Endodermal cell (in vitro differentiated cells): ENCODE data around the gene FTCD. TPM values are rescaled to one million over a fixed set of nuclear protein-coding genes. Genes with fewer than 3 reads are reported as not detected.
A peak's percentile ranks its signal among the peaks of the same experiment; 100 is the strongest.
"Not testable (repeated sequence)": the region's sequence is repeated elsewhere in the genome, so short reads cannot be mapped to it uniquely, and the experiment has no call there.

ENCODE experiments used
- DNase-seq: peaks from one replicate; pipeline ENCODE4 v3.0.0-alpha.2; 2017
- H3K27ac ChIP-seq: 2 replicates; pipeline ENCODE4 v1.5.1; 2013; ENCODE audit warnings: mild to moderate bottlenecking, low read depth, low read length, moderate library complexity
- H3K27me3 ChIP-seq: 2 replicates; pipeline ENCODE4 v1.6.1; 2013; ENCODE audit warnings: mild to moderate bottlenecking, low read length, moderate library complexity; ENCODE audit not compliant: insufficient read depth, control insufficient read depth, poor library complexity, severe bottlenecking
- H3K36me3 ChIP-seq: 2 replicates; pipeline ENCODE4 v1.7.0; 2013; ENCODE audit warnings: mild to moderate bottlenecking, low read length, moderate library complexity; ENCODE audit not compliant: control insufficient read depth, insufficient read depth
- H3K4me1 ChIP-seq: one replicate; pipeline ENCODE4 v1.7.0; 2013; ENCODE audit warnings: low read length; ENCODE audit not compliant: control insufficient read depth, insufficient read depth
- H3K4me3 ChIP-seq: 2 replicates; pipeline ENCODE4 v1.5.1; 2013; ENCODE audit warnings: mild to moderate bottlenecking, low read length, moderate library complexity
- H3K9ac ChIP-seq: 2 replicates; pipeline ENCODE4 v1.6.1; 2013; ENCODE audit warnings: mild to moderate bottlenecking, low read length, moderate library complexity; ENCODE audit not compliant: poor library complexity, severe bottlenecking; ENCODE audit errors: extremely low read depth
- H3K9me3 ChIP-seq: 2 replicates; pipeline ENCODE4 v1.6.1; 2013; ENCODE audit warnings: mild to moderate bottlenecking, low read length, moderate library complexity; ENCODE audit not compliant: control insufficient read depth
- H3K27ac Mint-ChIP-seq: 2 replicates; pipeline ENCODE4 v1.8.0; 2020; ENCODE audit warnings: mixed read lengths
- H3K27me3 Mint-ChIP-seq: 2 replicates; pipeline ENCODE4 v1.8.0; 2021; ENCODE audit warnings: mild to moderate bottlenecking, mixed read lengths; ENCODE audit not compliant: insufficient read depth
- H3K36me3 Mint-ChIP-seq: 2 replicates; pipeline ENCODE4 v1.8.0; 2020; ENCODE audit warnings: low read depth, mixed read lengths
- H3K4me1 Mint-ChIP-seq: 2 replicates; pipeline ENCODE4 v1.8.0; 2020; ENCODE audit warnings: mixed read lengths
- H3K4me3 Mint-ChIP-seq: 2 replicates; pipeline ENCODE4 v1.8.0; 2020; ENCODE audit warnings: mild to moderate bottlenecking, moderate library complexity, mixed read lengths
- H3K9me3 Mint-ChIP-seq: 2 replicates; pipeline ENCODE4 v1.8.0; 2020; ENCODE audit warnings: mild to moderate bottlenecking, mixed read lengths
- WGBS, 2 experiments: methylation state at CpG; one replicate each; pipeline versions ENCODE4 v1.1.5 to v1.1.7; 2013; ENCODE audit warnings: missing lambda C conversion rate in 2 of 2, mixed read lengths in 1 of 2; ENCODE audit not compliant: insufficient coverage in 1 of 2, insufficient read length in 1 of 2; 5-methylcytosine and 5-hydroxymethylcytosine counted together
- total RNA-seq, 2 donors: library from RNA; stranded (reverse); fragmentation: NEBNext Ultra II Directional in 1 of 2; extraction: Animal tissue kit (Norgen Biotek cat#: 25700) in 1 of 2; gene quantifications; 2 replicates in 1 of 2; 3 replicates in 1 of 2; pipeline ENCODE4 v1.2.1, GENCODE V29; 2021
- TF ChIP-seq, protein P1 (sequence below): fragments of 200-600 bp; sonication (generic); conservative IDR thresholded peaks from 2 replicates; pipeline ENCODE4 v1.5.0; 2021; ENCODE audit warnings: antibody characterized with exemption, mild to moderate bottlenecking

Gene FTCD
- total RNA-seq, 2 donors from 2014 or later = 3.5 to 4.6 TPM

DNA sequence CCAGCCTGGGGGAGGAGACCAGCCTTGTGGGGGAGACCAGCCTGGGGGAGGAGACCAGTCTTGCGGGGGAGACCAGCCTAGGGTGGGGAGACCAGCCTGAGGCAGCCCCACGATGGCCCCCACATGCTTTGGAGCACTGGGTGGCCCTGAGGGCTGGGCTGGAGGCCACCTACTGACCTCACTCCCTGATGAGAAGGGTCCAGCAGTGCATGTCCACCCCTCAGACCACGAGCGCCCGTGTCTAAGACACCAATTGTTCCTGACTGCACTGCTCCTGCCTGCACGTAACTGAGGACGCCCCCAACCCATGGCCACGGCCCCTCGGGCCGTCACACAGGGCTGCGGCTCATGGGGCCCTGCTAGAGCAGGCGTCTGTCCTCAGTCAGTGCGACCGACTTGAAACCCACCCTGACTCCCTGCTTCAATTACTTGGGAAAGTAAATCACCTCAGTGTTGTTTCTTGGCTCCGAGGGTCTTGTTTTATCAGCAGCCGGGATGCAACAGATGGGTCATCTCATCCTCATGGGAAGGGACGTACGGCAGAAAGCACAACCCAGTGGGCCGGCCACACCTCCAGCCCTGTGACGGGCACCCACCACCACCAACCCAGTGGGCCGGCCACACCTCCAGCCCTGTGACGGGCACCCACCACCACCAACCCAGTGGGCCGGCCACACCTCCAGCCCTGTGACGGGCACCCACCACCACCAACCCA, 28.7 kb upstream of the FTCD start, which contains the start of gene SPATC1L:
Gene SPATC1L (minus strand): TSS at position 550 of the 715 bp plus-strand sequence. CDS start 1,643 bp downstream, outside the sequence.
- H3K4me1 ChIP-seq = no peaks in the 10 kb centered on the region
- 1% methylated on average over 18 of the region's 24 CpGs; no CpG with 5 or more reads in 1 of the 2 experiments for WGBS, 2 experiments

DNA sequence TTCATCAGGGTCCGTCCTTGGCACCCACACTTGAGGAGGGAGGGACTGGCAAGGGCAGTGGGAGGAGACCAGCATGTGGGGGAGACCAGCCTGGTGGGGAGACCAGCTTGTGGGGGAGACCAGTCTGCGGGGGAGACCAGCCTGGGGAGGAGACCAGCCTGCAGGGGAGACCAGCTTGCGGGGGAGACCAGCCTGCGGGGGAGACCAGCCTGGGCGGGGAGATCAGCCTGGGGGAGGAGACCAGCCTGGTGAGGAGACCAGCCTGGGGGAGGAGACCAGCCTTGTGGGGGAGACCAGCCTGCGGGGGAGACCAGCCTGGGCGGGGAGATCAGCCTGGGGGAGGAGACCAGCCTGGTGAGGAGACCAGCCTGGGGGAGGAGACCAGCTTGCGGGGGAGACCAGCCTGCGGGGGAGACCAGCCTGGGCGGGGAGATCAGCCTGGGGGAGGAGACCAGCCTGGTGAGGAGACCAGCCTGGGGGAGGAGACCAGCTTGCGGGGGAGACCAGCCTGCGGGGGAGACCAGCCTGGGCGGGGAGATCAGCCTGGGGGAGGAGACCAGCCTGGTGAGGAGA, 28.0 kb upstream of the FTCD start:
- H3K9ac ChIP-seq, H3K27ac Mint-ChIP-seq, H3K4me1 ChIP-seq, H3K27ac ChIP-seq, H3K36me3 ChIP-seq, H3K4me1 Mint-ChIP-seq, H3K9me3 Mint-ChIP-seq, H3K9me3 ChIP-seq, H3K27me3 ChIP-seq, H3K27me3 Mint-ChIP-seq, DNase-seq: not testable (repeated sequence)
- WGBS, 2 experiments = 91% methylated on average over 5 of the region's 13 CpGs; no CpG with 5 or more reads in 1 of the 2 experiments
- Mint-ChIP-seq H3K36me3 (peaks cover 14% of the 10 kb centered on the region), H3K4me3 (peak overlapping the region; percentile 88)
- peak overlapping the region; percentile 99 for H3K4me3 ChIP-seq

More for the DNA sequence above, 28.7 kb upstream of the FTCD start, which contains the start of gene SPATC1L:
- peak within 1 kb of the TSS; percentile 96 for H3K27ac Mint-ChIP-seq
- H3K4me1 Mint-ChIP-seq = peaks cover 12% of the 10 kb centered on the region
- TF ChIP-seq, protein P1, sequence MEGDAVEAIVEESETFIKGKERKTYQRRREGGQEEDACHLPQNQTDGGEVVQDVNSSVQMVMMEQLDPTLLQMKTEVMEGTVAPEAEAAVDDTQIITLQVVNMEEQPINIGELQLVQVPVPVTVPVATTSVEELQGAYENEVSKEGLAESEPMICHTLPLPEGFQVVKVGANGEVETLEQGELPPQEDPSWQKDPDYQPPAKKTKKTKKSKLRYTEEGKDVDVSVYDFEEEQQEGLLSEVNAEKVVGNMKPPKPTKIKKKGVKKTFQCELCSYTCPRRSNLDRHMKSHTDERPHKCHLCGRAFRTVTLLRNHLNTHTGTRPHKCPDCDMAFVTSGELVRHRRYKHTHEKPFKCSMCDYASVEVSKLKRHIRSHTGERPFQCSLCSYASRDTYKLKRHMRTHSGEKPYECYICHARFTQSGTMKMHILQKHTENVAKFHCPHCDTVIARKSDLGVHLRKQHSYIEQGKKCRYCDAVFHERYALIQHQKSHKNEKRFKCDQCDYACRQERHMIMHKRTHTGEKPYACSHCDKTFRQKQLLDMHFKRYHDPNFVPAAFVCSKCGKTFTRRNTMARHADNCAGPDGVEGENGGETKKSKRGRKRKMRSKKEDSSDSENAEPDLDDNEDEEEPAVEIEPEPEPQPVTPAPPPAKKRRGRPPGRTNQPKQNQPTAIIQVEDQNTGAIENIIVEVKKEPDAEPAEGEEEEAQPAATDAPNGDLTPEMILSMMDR = no peak
- H3K9me3 Mint-ChIP-seq = no peaks in the 10 kb centered on the region
- Histone ChIP-seq H3K27ac (peak within 1 kb of the TSS; percentile 78), H3K27me3 (no peaks in the 10 kb centered on the region), H3K4me3 (peak within 1 kb of the TSS; percentile 99), H3K9ac (peak within 1 kb of the TSS; percentile 59), H3K36me3 (no peaks in the 10 kb centered on the region), H3K9me3 (no peaks in the 10 kb centered on the region)
- peak; percentile 84 for DNase-seq
- H3K4me3 Mint-ChIP-seq = peak within 1 kb of the TSS; percentile 88
- peaks cover 16% of the 10 kb centered on the region for H3K36me3 Mint-ChIP-seq
- H3K27me3 Mint-ChIP-seq = no peaks in the 10 kb centered on the region

DNA sequence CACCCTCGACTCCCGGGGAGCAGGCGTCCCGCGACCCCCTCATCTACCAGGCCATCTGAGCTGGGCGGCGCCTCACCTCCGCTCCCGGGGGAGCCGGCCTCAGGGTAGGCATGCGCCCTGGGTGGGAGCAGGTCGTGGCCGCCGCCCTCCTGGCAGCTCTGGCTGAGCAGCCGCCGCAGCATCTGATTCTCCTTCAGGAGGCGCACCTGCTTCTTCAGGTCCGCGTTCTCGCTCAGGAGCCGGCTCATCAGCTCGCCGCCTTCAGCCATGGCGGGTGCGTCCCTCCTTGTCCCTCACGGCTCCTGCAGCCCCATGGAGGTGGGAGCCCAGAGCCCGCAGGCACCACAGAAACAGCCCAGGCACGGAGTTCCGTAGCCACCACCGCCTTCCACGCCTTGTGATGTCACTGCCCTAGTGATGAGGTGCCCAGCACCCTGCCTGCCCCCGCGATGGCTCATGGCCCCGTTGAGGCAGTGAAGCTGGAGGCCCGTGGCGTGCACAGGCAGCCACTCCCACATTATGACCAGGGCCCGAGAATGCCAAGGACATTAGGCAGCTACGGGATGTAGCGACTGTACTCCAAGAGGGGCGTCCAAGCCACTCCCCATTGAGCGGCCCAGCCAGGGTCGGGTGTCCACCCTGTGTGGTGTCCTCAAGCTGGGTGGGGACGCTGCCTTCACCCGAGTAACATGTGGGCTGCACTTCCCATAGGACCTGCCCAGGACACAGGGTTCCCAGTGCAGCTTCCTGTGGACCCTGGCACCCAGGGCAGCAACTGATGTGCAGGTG, 27.4 kb upstream of the FTCD start:
- no peak overlapping the region for H3K4me3 ChIP-seq
- H3K9me3 ChIP-seq = no peaks in the 10 kb centered on the region
- TF ChIP-seq, protein P1 = peak; percentile 16
- H3K36me3 ChIP-seq = no peaks in the 10 kb centered on the region
- 93 to 95% methylated on average over 18 to 44 of the region's 44 CpGs for WGBS, 2 experiments
- no peaks in the 10 kb centered on the region for H3K27me3 ChIP-seq
- H3K4me3 Mint-ChIP-seq = peak overlapping the region; percentile 51
- H3K27ac Mint-ChIP-seq = peak overlapping the region; percentile 44
- peaks cover 3% of the 10 kb centered on the region for H3K4me1 Mint-ChIP-seq
- no peaks in the 10 kb centered on the region for H3K27me3 Mint-ChIP-seq
- DNase-seq = peak; percentile 64
- H3K9ac ChIP-seq = no peak overlapping the region
- peaks cover under 1% of the 10 kb centered on the region for H3K9me3 Mint-ChIP-seq
- H3K36me3 Mint-ChIP-seq = peaks cover 11% of the 10 kb centered on the region
- no peaks in the 10 kb centered on the region for H3K4me1 ChIP-seq
- no peak overlapping the region for H3K27ac ChIP-seq
